SK-N-SH (cell line): Measurements from ENCODE around the gene DAB2. TPM values are rescaled to one million over a fixed set of nuclear protein-coding genes. Genes with fewer than 3 reads are reported as not detected.

Source experiments
- CTCF ChIA-PET: fragments of 300-600, 350-600 bp; formaldehyde crosslinking; extraction: SDS; loops from one replicate; lab custom pipeline; 2021; lab: Yijun Ruan, JAX
- POLR2A ChIA-PET: fragments of 350-600 bp; sonication (Branson Sonifier 250); formaldehyde crosslinking; extraction: SDS; loops from one replicate; lab custom pipeline; 2020; ENCODE audit warnings: antibody characterized with exemption, inconsistent platforms; lab: Yijun Ruan, JAX
- DNase-seq: peaks from one replicate; pipeline ENCODE4 v3.0.0; 2012
- H2AFZ ChIP-seq: fragments of 200-600 bp; sonication (generic); 2 replicates; pipeline ENCODE4 v1.8.1; 2016; ENCODE audit warnings: antibody characterized with exemption, mild to moderate bottlenecking, low read depth
- H3F3A ChIP-seq: fragments of 200-600 bp; sonication (generic); replicated peaks from 2 replicates; pipeline ENCODE3; 2016; ENCODE audit warnings: antibody characterized with exemption, mild to moderate bottlenecking; ENCODE audit not compliant: insufficient read depth
- H3K27ac ChIP-seq, 2 experiments: fragments of 200-500 bp in 1 of 2; fragments of 200-600 bp in 1 of 2; sonication (Bioruptor generic) in 1 of 2; sonication (generic), shearing (Covaris generic) in 1 of 2; 2 replicates each; pipeline versions ENCODE4 v1.5.1 to v1.6.1; 2014 to 2016; ENCODE audit warnings: low read depth in 2 of 2, inconsistent platforms in 1 of 2, low read length in 1 of 2, mild to moderate bottlenecking in 1 of 2, mixed read lengths in 1 of 2
- H3K27me3 ChIP-seq: fragments of 200-600 bp; sonication (generic), shearing (Covaris generic); 2 replicates; pipeline ENCODE4 v1.6.1; 2016; ENCODE audit warnings: mixed run types; ENCODE audit not compliant: insufficient read depth
- H3K36me3 ChIP-seq, 2 experiments: fragments of 200-500 bp in 1 of 2; fragments of 200-600 bp in 1 of 2; sonication (Bioruptor generic) in 1 of 2; sonication (generic) in 1 of 2; replicated peaks in 1 of 2; 2 replicates each; pipeline versions ENCODE3 to v1.5.1; 2014 to 2016; ENCODE audit warnings: low read length in 1 of 2, mild to moderate bottlenecking in 1 of 2; ENCODE audit not compliant: insufficient read depth in 2 of 2, control insufficient read depth in 1 of 2
- H3K4me1 ChIP-seq, 2 experiments: fragments of 200-500 bp in 1 of 2; fragments of 200-600 bp in 1 of 2; sonication (Bioruptor generic) in 1 of 2; sonication (generic), shearing (Covaris generic) in 1 of 2; 2 replicates each; pipeline versions ENCODE4 v1.5.1 to v1.6.1; 2014 to 2016; ENCODE audit warnings: low read depth in 1 of 2, low read length in 1 of 2, mixed run types in 1 of 2; ENCODE audit not compliant: insufficient read depth in 2 of 2, control insufficient read depth in 1 of 2
- H3K4me2 ChIP-seq: fragments of 200-600 bp; sonication (generic), shearing (Covaris generic); 2 replicates; pipeline ENCODE4 v1.6.1; 2017; ENCODE audit warnings: mixed run types
- H3K4me3 ChIP-seq, 2 experiments: fragments of 200-500 bp in 1 of 2; fragments of 200-600 bp in 1 of 2; sonication (Bioruptor generic) in 1 of 2; sonication (generic), shearing (Covaris generic) in 1 of 2; 2 replicates each; pipeline versions ENCODE4 v1.5.1 to v1.8.1; 2014 to 2016; ENCODE audit warnings: low read depth in 2 of 2, inconsistent platforms in 1 of 2, low read length in 1 of 2, mild to moderate bottlenecking in 1 of 2, mixed read lengths in 1 of 2, moderate library complexity in 1 of 2
- H3K79me2 ChIP-seq: fragments of 200-600 bp; sonication (generic); 2 replicates; pipeline ENCODE4 v1.8.1; 2017; ENCODE audit warnings: mild to moderate bottlenecking; ENCODE audit not compliant: insufficient read depth
- H3K9ac ChIP-seq: fragments of 200-600 bp; sonication (generic); 2 replicates; pipeline ENCODE4 v1.6.1; 2017; ENCODE audit warnings: mixed run types
- H3K9me2 ChIP-seq: fragments of 200-600 bp; sonication (generic); 2 replicates; pipeline ENCODE4 v1.6.1; 2017; ENCODE audit warnings: mixed run types
- H3K9me3 ChIP-seq: fragments of 200-600 bp; sonication (generic); 2 replicates; pipeline ENCODE4 v1.6.1; 2017; ENCODE audit warnings: mixed run types, mild to moderate bottlenecking, moderate library complexity
- H4K20me1 ChIP-seq: fragments of 200-600 bp; sonication (generic); 2 replicates; pipeline ENCODE4 v1.6.1; 2017; ENCODE audit warnings: mild to moderate bottlenecking, mixed run types; ENCODE audit not compliant: insufficient read depth
- ELF1 ChIP-seq: IDR thresholded peaks from 2 replicates; pipeline ENCODE4 v1.4.0; 2012
- EZH2phosphoT487 ChIP-seq: fragments of 200-600 bp; sonication (generic); IDR thresholded peaks from 2 replicates; pipeline ENCODE4 v1.6.1; 2017; ENCODE audit warnings: low read depth, mixed run types, mild to moderate bottlenecking, antibody characterized with exemption, moderate library complexity, borderline replicate concordance
- FOXJ3 ChIP-seq: sonication (generic); formaldehyde crosslinking; IDR thresholded peaks from 2 replicates; pipeline ENCODE4 v1.5.1; 2020; ENCODE audit warnings: mild to moderate bottlenecking, missing genetic modification reagents
- GABPA ChIP-seq: IDR thresholded peaks from 2 replicates; pipeline ENCODE4 v1.4.0; 2012; ENCODE audit warnings: low read depth, mild to moderate bottlenecking
- GATA2 ChIP-seq: sonication (generic); formaldehyde crosslinking; IDR thresholded peaks from 2 replicates; pipeline ENCODE4 v1.5.0; 2020; ENCODE audit warnings: mild to moderate bottlenecking, missing genetic modification reagents
- MEF2A ChIP-seq: IDR thresholded peaks from 2 replicates; pipeline ENCODE4 v1.4.0; 2012; ENCODE audit warnings: low read depth, borderline replicate concordance
- MXI1 ChIP-seq: IDR thresholded peaks from 2 replicates; pipeline ENCODE4 v1.6.1; 2012; ENCODE audit warnings: mild to moderate bottlenecking, low read depth, low read length, improper control_type of control experiment
- NFIC ChIP-seq: IDR thresholded peaks from 2 replicates; pipeline ENCODE4 v1.4.0; 2012; ENCODE audit warnings: borderline replicate concordance
- RAD21 ChIP-seq: IDR thresholded peaks from 2 replicates; pipeline ENCODE4 v1.6.1; 2012; ENCODE audit warnings: mild to moderate bottlenecking, low read length
- RFX5 ChIP-seq: IDR thresholded peaks from 2 replicates; pipeline ENCODE4 v1.6.1; 2012; ENCODE audit warnings: mild to moderate bottlenecking, improper control_type of control experiment, low read length
- RXRA ChIP-seq: IDR thresholded peaks from 2 replicates; pipeline ENCODE4 v1.4.0; 2012; ENCODE audit warnings: low read depth, mild to moderate bottlenecking, borderline replicate concordance
- SIN3A ChIP-seq: IDR thresholded peaks from 2 replicates; pipeline ENCODE4 v1.6.1; 2012; ENCODE audit warnings: low read depth, mild to moderate bottlenecking, low read length, moderate library complexity, borderline replicate concordance
- TAF1 ChIP-seq: IDR thresholded peaks from 2 replicates; pipeline ENCODE4 v1.6.1; 2012; ENCODE audit warnings: low read depth, mild to moderate bottlenecking, low read length, moderate library complexity, borderline replicate concordance
- TEAD4 ChIP-seq: IDR thresholded peaks from 2 replicates; pipeline ENCODE4 v1.4.0; 2012; ENCODE audit warnings: mild to moderate bottlenecking, borderline replicate concordance; ENCODE audit not compliant: insufficient read depth
- WGBS: methylation state at CpG from one replicate; pipeline ENCODE4 v1.1.6; 2017; ENCODE audit warnings: low lambda C conversion rate; 5-methylcytosine and 5-hydroxymethylcytosine counted together
- polyA plus RNA-seq, 3 experiments: library from polyadenylated mRNA; depleted of rRNA; stranded (reverse); fragments of >200 nt; gene quantifications; 2 replicates each; pipeline ENCODE4 v1.2.3, GENCODE V29; 2012
- TF ChIP-seq, protein P1 (sequence below): fragments of 200-600 bp; sonication (generic); IDR thresholded peaks from 2 replicates; pipeline ENCODE4 v1.6.1; 2017; ENCODE audit warnings: antibody characterized with exemption, mild to moderate bottlenecking, moderate library complexity
- TF ChIP-seq, protein P2 (sequence below): fragments of 150-350 bp; IDR thresholded peaks from 2 replicates; pipeline ENCODE4 v1.6.1; 2016; ENCODE audit warnings: mild to moderate bottlenecking, low read depth, low read length
- TF ChIP-seq, protein P3 (sequence below): IDR thresholded peaks from 2 replicates; pipeline ENCODE4 v1.4.0; 2012; ENCODE audit warnings: low read depth, borderline replicate concordance
- TF ChIP-seq, protein P4 (sequence below): IDR thresholded peaks from 2 replicates; pipeline ENCODE4 v1.4.0; 2012; ENCODE audit warnings: low read depth, borderline replicate concordance

The DAB2 gene
- polyA plus RNA-seq, 1 of the 3 experiments (the other 2 are of a cell fraction), result 23.7 TPM

DNA sequence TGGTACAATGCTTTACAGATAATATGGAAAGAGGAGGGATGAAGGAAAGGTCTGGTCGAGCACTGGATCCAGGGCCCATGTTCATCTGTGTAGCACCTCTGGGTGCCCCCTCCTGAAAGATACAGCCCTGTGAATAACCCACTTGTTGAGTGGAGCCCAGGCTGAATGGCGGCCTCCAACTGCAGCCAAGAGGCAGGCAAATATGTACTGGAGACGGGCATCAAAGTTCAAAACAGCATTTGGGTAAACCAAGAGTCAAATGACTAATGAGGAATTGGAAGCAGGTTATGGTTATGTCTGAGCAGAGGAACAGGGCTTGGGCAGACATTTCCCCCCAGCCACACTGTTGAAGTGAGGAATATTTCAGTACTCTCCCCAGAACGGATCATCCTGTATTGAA, 61.6 kb downstream of the DAB2 start:
- H3K9me2 ChIP-seq, result no peaks in the 10 kb centered on the region
- H3K79me2 ChIP-seq, result no peaks in the 10 kb centered on the region
- H3K27ac ChIP-seq, result no peak overlapping the region
- H3K4me2 ChIP-seq, result no peak overlapping the region
- no peaks in the 10 kb centered on the region for H4K20me1 ChIP-seq
- no peak overlapping the region for H3K9ac ChIP-seq
- ChIA-PET CTCF (interaction anchor here (3.4 kb wide), 1 partner anchor 13 kb away, joined by 11 read pairs; no protein-coding TSS in a partner anchor), POLR2A (no interaction called here)
- no peaks in the 10 kb centered on the region for H3K27me3 ChIP-seq
- no peaks in the 10 kb centered on the region for H3K36me3 ChIP-seq
- H2AFZ ChIP-seq, result no peak overlapping the region
- DNase-seq, result no peak
- H3K9me3 ChIP-seq, result no peaks in the 10 kb centered on the region
- H3K4me3 ChIP-seq, result no peak overlapping the region
- WGBS, result 39% methylated on average over 4 of the region's 4 CpGs
- H3K4me1 ChIP-seq, result peaks cover 0 to 4% of the 10 kb centered on the region in 2 experiments; a peak in 1 of 4 replicates
- TF ChIP-seq TEAD4 (no peak), RAD21 (no peak), GATA2 (CRISPR knock-in tag) (no peak), GABPA (no peak), RXRA (no peak), SIN3A (no peak), RFX5 (no peak), ELF1 (no peak), MEF2A (no peak)
- TF ChIP-seq, protein P1, sequence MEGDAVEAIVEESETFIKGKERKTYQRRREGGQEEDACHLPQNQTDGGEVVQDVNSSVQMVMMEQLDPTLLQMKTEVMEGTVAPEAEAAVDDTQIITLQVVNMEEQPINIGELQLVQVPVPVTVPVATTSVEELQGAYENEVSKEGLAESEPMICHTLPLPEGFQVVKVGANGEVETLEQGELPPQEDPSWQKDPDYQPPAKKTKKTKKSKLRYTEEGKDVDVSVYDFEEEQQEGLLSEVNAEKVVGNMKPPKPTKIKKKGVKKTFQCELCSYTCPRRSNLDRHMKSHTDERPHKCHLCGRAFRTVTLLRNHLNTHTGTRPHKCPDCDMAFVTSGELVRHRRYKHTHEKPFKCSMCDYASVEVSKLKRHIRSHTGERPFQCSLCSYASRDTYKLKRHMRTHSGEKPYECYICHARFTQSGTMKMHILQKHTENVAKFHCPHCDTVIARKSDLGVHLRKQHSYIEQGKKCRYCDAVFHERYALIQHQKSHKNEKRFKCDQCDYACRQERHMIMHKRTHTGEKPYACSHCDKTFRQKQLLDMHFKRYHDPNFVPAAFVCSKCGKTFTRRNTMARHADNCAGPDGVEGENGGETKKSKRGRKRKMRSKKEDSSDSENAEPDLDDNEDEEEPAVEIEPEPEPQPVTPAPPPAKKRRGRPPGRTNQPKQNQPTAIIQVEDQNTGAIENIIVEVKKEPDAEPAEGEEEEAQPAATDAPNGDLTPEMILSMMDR, result no peak
- TF ChIP-seq, protein P2, sequence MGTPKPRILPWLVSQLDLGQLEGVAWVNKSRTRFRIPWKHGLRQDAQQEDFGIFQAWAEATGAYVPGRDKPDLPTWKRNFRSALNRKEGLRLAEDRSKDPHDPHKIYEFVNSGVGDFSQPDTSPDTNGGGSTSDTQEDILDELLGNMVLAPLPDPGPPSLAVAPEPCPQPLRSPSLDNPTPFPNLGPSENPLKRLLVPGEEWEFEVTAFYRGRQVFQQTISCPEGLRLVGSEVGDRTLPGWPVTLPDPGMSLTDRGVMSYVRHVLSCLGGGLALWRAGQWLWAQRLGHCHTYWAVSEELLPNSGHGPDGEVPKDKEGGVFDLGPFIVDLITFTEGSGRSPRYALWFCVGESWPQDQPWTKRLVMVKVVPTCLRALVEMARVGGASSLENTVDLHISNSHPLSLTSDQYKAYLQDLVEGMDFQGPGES, result no peak
- TF ChIP-seq, protein P3, sequence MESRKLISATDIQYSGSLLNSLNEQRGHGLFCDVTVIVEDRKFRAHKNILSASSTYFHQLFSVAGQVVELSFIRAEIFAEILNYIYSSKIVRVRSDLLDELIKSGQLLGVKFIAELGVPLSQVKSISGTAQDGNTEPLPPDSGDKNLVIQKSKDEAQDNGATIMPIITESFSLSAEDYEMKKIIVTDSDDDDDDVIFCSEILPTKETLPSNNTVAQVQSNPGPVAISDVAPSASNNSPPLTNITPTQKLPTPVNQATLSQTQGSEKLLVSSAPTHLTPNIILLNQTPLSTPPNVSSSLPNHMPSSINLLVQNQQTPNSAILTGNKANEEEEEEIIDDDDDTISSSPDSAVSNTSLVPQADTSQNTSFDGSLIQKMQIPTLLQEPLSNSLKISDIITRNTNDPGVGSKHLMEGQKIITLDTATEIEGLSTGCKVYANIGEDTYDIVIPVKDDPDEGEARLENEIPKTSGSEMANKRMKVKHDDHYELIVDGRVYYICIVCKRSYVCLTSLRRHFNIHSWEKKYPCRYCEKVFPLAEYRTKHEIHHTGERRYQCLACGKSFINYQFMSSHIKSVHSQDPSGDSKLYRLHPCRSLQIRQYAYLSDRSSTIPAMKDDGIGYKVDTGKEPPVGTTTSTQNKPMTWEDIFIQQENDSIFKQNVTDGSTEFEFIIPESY, result no peak
- TF ChIP-seq, all 33 proteins: peak for 0
- H3F3A ChIP-seq, result peaks cover 10% of the 10 kb centered on the region

DNA sequence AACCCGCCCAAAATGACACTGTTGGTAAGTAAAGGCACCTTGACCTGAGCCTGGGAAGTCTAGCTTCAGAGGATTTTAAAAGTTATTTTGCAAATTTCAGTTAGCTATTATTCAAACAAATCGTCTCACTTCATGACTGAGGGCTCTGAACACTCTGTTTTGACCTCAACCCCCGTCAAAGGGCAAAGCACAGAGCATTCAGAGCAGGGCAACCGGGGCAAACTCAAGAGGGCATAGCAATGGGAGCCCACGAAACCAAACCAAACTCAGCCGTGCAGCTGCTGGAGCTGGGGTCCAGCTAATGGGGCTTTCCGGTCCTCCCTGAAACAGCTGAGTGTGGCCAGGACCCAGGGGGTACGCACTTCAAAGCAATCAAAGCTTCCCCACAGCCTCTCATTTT, 62.1 kb downstream of the DAB2 start:
- H3K4me3 ChIP-seq, result no peak overlapping the region
- H3K27ac ChIP-seq, result no peak overlapping the region
- no peaks in the 10 kb centered on the region for H3K79me2 ChIP-seq
- no peaks in the 10 kb centered on the region for H4K20me1 ChIP-seq
- H3K9me3 ChIP-seq, result no peaks in the 10 kb centered on the region
- ChIA-PET CTCF (interaction anchor here (3.4 kb wide), 1 partner anchor 13 kb away, joined by 11 read pairs; no protein-coding TSS in a partner anchor), POLR2A (no interaction called here)
- H3K4me2 ChIP-seq, result no peak overlapping the region
- no peaks in the 10 kb centered on the region for H3K9me2 ChIP-seq
- no peak for TF ChIP-seq MXI1
- no peak for TF ChIP-seq ELF1
- TF ChIP-seq, protein P4, sequence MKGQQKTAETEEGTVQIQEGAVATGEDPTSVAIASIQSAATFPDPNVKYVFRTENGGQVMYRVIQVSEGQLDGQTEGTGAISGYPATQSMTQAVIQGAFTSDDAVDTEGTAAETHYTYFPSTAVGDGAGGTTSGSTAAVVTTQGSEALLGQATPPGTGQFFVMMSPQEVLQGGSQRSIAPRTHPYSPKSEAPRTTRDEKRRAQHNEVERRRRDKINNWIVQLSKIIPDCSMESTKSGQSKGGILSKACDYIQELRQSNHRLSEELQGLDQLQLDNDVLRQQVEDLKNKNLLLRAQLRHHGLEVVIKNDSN, result no peak
- TF ChIP-seq, protein P2, result no peak
- no peak for TF ChIP-seq RXRA
- TF ChIP-seq NFIC, result no peak
- no peak for TF ChIP-seq GATA2 (CRISPR knock-in tag)
- no peak for TF ChIP-seq EZH2phosphoT487
- no peak for TF ChIP-seq TAF1
- TF ChIP-seq FOXJ3 (CRISPR knock-in tag), result no peak
- H3K4me1 ChIP-seq, result peaks cover 0 to 4% of the 10 kb centered on the region in 2 experiments; a peak in 1 of 4 replicates
- 31% methylated on average over 8 of the region's 8 CpGs for WGBS
- no peaks in the 10 kb centered on the region for H3K36me3 ChIP-seq
- no peaks in the 10 kb centered on the region for H3K27me3 ChIP-seq
- no peak for DNase-seq
- peaks cover 10% of the 10 kb centered on the region for H3F3A ChIP-seq
- no peak overlapping the region for H2AFZ ChIP-seq
- H3K9ac ChIP-seq, result no peak overlapping the region
